HCT116 (cell line): ENCODE results near the gene RSAD1. TPM values are rescaled to one million over a fixed set of nuclear protein-coding genes. Genes with fewer than 3 reads are reported as not detected.

ENCODE experiments used
- ATAC-seq: fragments of 200-7000 bp; cut with Tn5 transposase; 2 replicates; pipeline ENCODE4 v1.9.1; 2020; ENCODE audit warnings: mild to moderate bottlenecking, moderate library complexity
- BruUV-seq: library from RNA; stranded (reverse); fragments of 400-500 nt; replicated peaks from 2 replicates; lab custom pipeline; 2021; lab: Mats Ljungman, UMichigan
- CTCF ChIA-PET: fragments of 300-600 bp; sonication (Branson Sonifier 250); formaldehyde crosslinking; loops from one replicate; lab custom pipeline; 2021; ENCODE audit warnings: antibody characterized with exemption; lab: Charles Lee
- POLR2A ChIA-PET: fragments of 300-600, 350-600 bp; sonication (Branson Sonifier 250); formaldehyde crosslinking; loops from one replicate; lab custom pipeline; 2021; ENCODE audit warnings: antibody characterized with exemption; lab: Charles Lee
- RAD21 ChIA-PET, 2 experiments: fragments of 300-600 bp; sonication (Branson Sonifier 250); formaldehyde crosslinking; loops; one replicate each; lab custom pipeline; 2023; ENCODE audit warnings: low total read pairs in 2 of 2; ENCODE audit not compliant: uncharacterized antibody in 2 of 2, unreplicated experiment in 2 of 2, low non-redundant PET in 1 of 2; lab: Charles Lee
- DNase-seq: peaks from one replicate; pipeline ENCODE4 v3.0.0-alpha.2; 2010; ENCODE audit warnings: low read depth, low spot score
- H2AFZ ChIP-seq: fragments of 200-600 bp; shearing (Covaris generic), sonication (generic); 2 replicates; pipeline ENCODE4 v1.6.1; 2017; ENCODE audit warnings: low read depth, mixed run types, mixed read lengths, antibody characterized with exemption, low read length; ENCODE audit not compliant: poor library complexity, severe bottlenecking
- H3K27ac ChIP-seq: 2 replicates; pipeline ENCODE4 v1.5.1; 2012; ENCODE audit warnings: low read depth, low read length
- H3K27me3 ChIP-seq: fragments of 200-600 bp; sonication (generic); 2 replicates; pipeline ENCODE4 v1.6.1; 2016; ENCODE audit warnings: mixed run types, low read length, mixed read lengths; ENCODE audit not compliant: insufficient read depth
- H3K36me3 ChIP-seq, 2 experiments: fragments of 200-500 bp in 1 of 2; fragments of 200-600 bp in 1 of 2; sonication (Bioruptor generic) in 1 of 2; sonication (generic) in 1 of 2; 2 replicates each; pipeline versions ENCODE4 v1.5.1 to v1.6.1; 2014 to 2016; ENCODE audit warnings: low read length in 2 of 2, inconsistent platforms in 1 of 2, mixed read lengths in 1 of 2, mixed run types in 1 of 2; ENCODE audit not compliant: insufficient read depth in 2 of 2, control insufficient read depth in 1 of 2
- H3K4me1 ChIP-seq, 2 experiments: fragments of 200-600 bp in 1 of 2; sonication (generic) in 1 of 2; 2 replicates each; pipeline versions ENCODE4 v1.5.1 to v1.6.1; 2012 to 2017; ENCODE audit warnings: low read length in 2 of 2, inconsistent platforms in 1 of 2, mild to moderate bottlenecking in 1 of 2, mixed read lengths in 1 of 2, mixed run types in 1 of 2, moderate library complexity in 1 of 2; ENCODE audit not compliant: insufficient read depth in 2 of 2, control insufficient read depth in 1 of 2
- H3K4me2 ChIP-seq: fragments of 200-600 bp; sonication (generic); 2 replicates; pipeline ENCODE4 v1.6.1; 2017; ENCODE audit warnings: mixed run types, low read length, mixed read lengths
- H3K4me3 ChIP-seq, 2 experiments: fragments of 200-600 bp in 1 of 2; sonication (generic) in 1 of 2; replicated peaks in 1 of 2; 2 replicates each; pipeline ENCODE4 v1.5.1; 2011 to 2016; ENCODE audit warnings: low read length in 2 of 2, control low read depth in 1 of 2, low read depth in 1 of 2, mild to moderate bottlenecking in 1 of 2, mixed read lengths in 1 of 2, mixed run types in 1 of 2
- H3K79me2 ChIP-seq: fragments of 200-600 bp; sonication (generic); 2 replicates; pipeline ENCODE4 v1.6.1; 2017; ENCODE audit warnings: mild to moderate bottlenecking, mixed run types, low read length, moderate library complexity, mixed read lengths; ENCODE audit not compliant: insufficient read depth
- H3K9ac ChIP-seq: fragments of 200-600 bp; sonication (generic); 2 replicates; pipeline ENCODE4 v1.6.1; 2016; ENCODE audit warnings: low read length, mixed read lengths
- H3K9me2 ChIP-seq: fragments of 200-600 bp; sonication (generic), shearing (Covaris generic); 2 replicates; pipeline ENCODE4 v1.6.1; 2017; ENCODE audit warnings: mixed run types, mild to moderate bottlenecking, moderate library complexity; ENCODE audit not compliant: insufficient read depth
- H3K9me3 ChIP-seq, 2 experiments: fragments of 200-500 bp in 1 of 2; fragments of 200-600 bp in 1 of 2; sonication (Bioruptor generic) in 1 of 2; sonication (generic) in 1 of 2; 2 replicates each; pipeline ENCODE4 v1.6.1; 2014 to 2017; ENCODE audit warnings: low read length in 2 of 2, mixed read lengths in 2 of 2, inconsistent platforms in 1 of 2, low read depth in 1 of 2, mild to moderate bottlenecking in 1 of 2, mixed run types in 1 of 2, moderate library complexity in 1 of 2; ENCODE audit not compliant: control insufficient read depth in 1 of 2, insufficient read depth in 1 of 2
- H4K20me1 ChIP-seq: fragments of 200-600 bp; sonication (generic), shearing (Covaris generic); 2 replicates; pipeline ENCODE4 v1.6.1; 2017; ENCODE audit warnings: mixed run types, mild to moderate bottlenecking, moderate library complexity; ENCODE audit not compliant: insufficient read depth
- CBX3 ChIP-seq: IDR thresholded peaks from 2 replicates; pipeline ENCODE4 v1.6.1; 2012; ENCODE audit warnings: low read depth
- EGR1 ChIP-seq: IDR thresholded peaks from 2 replicates; pipeline ENCODE4 v1.6.1; 2012; ENCODE audit warnings: low read depth
- EZH2phosphoT487 ChIP-seq: fragments of 200-600 bp; IDR thresholded peaks from 2 replicates; pipeline ENCODE4 v1.6.1; 2018; ENCODE audit warnings: antibody characterized with exemption, borderline replicate concordance
- FOSL1 ChIP-seq: IDR thresholded peaks from 2 replicates; pipeline ENCODE4 v1.6.1; 2012; ENCODE audit warnings: low read depth
- JUND ChIP-seq: IDR thresholded peaks from 2 replicates; pipeline ENCODE4 v1.6.1; 2012
- POLR2A ChIP-seq: IDR thresholded peaks from 2 replicates; pipeline ENCODE4 v1.7.0; 2011; ENCODE audit warnings: borderline replicate concordance; ENCODE audit not compliant: insufficient read depth, insufficient read length; ENCODE audit errors: extremely low read depth
- POLR2AphosphoS5 ChIP-seq: IDR thresholded peaks from 2 replicates; pipeline ENCODE4 v1.6.1; 2011; ENCODE audit warnings: mild to moderate bottlenecking, low read depth, low read length, moderate library complexity
- RAD21 ChIP-seq: IDR thresholded peaks from 2 replicates; pipeline ENCODE4 v1.6.1; 2012; ENCODE audit warnings: low read depth, mild to moderate bottlenecking
- SP1 ChIP-seq: IDR thresholded peaks from 2 replicates; pipeline ENCODE4 v1.6.1; 2012; ENCODE audit warnings: low read depth
- SRF ChIP-seq: IDR thresholded peaks from 2 replicates; pipeline ENCODE4 v1.6.1; 2012; ENCODE audit warnings: low read depth
- TCF7L2 ChIP-seq: IDR thresholded peaks from 2 replicates; pipeline ENCODE4 v1.7.0; 2011; ENCODE audit warnings: borderline replicate concordance, inconsistent platforms; ENCODE audit not compliant: insufficient read depth, insufficient read length; ENCODE audit errors: extremely low read depth
- ZNF274 ChIP-seq: fragments of 200-500 bp; sonication (Bioruptor generic); IDR thresholded peaks from 2 replicates; pipeline ENCODE4 v1.6.1; 2014; ENCODE audit warnings: mild to moderate bottlenecking, low read depth, low read length, inconsistent platforms
- intact Hi-C: fragments of 100-400 bp; cut with micrococcal nuclease; formaldehyde crosslinking; loops from 2 replicates; pipeline ENCODE4 v1.10.0; 2022
- total RNA-seq: library from RNA; stranded (reverse); gene quantifications from one replicate; pipeline ENCODE4 v1.2.1, GENCODE V29; 2021; ENCODE audit not compliant: unreplicated experiment
- TF ChIP-seq, protein P1 (sequence below): IDR thresholded peaks from 2 replicates; pipeline ENCODE4 v1.6.1; 2012
- TF ChIP-seq, protein P2 (sequence below): IDR thresholded peaks from 2 replicates; pipeline ENCODE4 v1.6.1; 2011; ENCODE audit warnings: mild to moderate bottlenecking, low read length, moderate library complexity; ENCODE audit not compliant: insufficient replicate concordance; ENCODE audit errors: extremely low read depth
- TF ChIP-seq, protein P3 (sequence below), 3 experiments: fragments of 200-600 bp in 1 of 3; sonication (generic) in 1 of 3; IDR thresholded peaks in 2 of 3; conservative IDR thresholded peaks in 1 of 3; 2 replicates each; pipeline ENCODE4 v1.5.1; 2012 to 2017; ENCODE audit warnings: low read depth in 2 of 3, low read length in 2 of 3, antibody characterized with exemption in 1 of 3, borderline replicate concordance in 1 of 3, control low read depth in 1 of 3, mild to moderate bottlenecking in 1 of 3, mixed read lengths in 1 of 3, mixed run types in 1 of 3, moderate library complexity in 1 of 3; ENCODE audit not compliant: insufficient read depth in 1 of 3

Gene RSAD1
- total RNA-seq, 1 experiment from 2014 or later, result 82.7 TPM

DNA sequence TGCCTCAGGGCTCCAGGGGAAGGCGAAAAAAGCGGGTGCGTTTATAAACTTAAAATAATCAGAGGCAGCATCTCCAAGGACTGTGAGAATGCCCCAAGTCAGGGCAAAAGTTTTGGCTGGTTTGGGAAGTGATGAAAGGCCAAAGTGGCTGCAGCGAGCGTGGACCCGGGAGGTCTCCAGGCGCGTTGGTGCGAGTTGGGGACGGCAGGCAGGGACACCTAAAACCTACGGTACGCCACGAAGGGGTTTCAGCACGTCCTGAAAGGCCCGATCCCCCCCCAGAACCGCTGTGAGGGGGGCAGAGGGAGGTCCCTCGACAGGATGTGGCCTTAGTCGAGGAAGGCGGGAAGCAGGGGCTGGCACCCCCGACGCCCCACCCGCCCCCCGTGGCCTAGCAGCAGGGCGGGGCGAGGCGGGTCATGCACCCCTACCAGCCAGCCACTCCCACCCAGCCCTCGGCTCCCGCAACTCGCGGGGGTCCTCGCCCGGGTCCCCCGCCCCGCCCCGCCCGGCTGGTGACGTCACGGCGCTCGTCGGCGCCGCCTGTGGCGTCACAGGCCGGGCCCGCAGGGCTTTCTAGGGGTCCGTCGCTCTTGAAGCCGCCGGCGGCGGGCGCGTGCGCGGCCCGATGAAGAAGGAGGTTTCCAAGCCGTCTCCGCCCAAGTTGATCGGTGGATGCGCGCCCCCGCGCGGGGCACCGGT lies 29.4 kb downstream of the RSAD1 start, which contains the start of gene MYCBPAP:
TSS of gene MYCBPAP (plus strand) at position 569 of the 702 bp plus-strand sequence. CDS start 236 bp downstream, outside the sequence.
- Histone ChIP-seq H3K4me3 (no peak within 1 kb of the TSS), H3K27me3 (no peaks in the 10 kb centered on the region), H3K9ac (no peak within 1 kb of the TSS), H3K27ac (no peak within 1 kb of the TSS), H4K20me1 (no peaks in the 10 kb centered on the region), H3K79me2 (no peaks in the 10 kb centered on the region), H3K36me3 (no peaks in the 10 kb centered on the region), H2AFZ (no peak within 1 kb of the TSS), H3K9me2 (no peaks in the 10 kb centered on the region), H3K9me3 (no peaks in the 10 kb centered on the region), H3K4me2 (no peak within 1 kb of the TSS), H3K4me1 (peaks cover 0 to 10% of the 10 kb centered on the region in 2 experiments; a peak in 2 of 4 replicates)
- CTCF ChIA-PET, result no interaction called here
- POLR2A ChIA-PET, result no interaction called here
- no TSS peak for BruUV-seq
- RAD21 ChIA-PET, result no interaction called here
- intact Hi-C loops, result no loop called here
- TF ChIP-seq ZNF274, result no peak
- no peak for TF ChIP-seq SP1
- TF ChIP-seq, protein P1, sequence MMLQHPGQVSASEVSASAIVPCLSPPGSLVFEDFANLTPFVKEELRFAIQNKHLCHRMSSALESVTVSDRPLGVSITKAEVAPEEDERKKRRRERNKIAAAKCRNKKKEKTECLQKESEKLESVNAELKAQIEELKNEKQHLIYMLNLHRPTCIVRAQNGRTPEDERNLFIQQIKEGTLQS, result no peak
- no peak for TF ChIP-seq CBX3
- TF ChIP-seq, protein P2, sequence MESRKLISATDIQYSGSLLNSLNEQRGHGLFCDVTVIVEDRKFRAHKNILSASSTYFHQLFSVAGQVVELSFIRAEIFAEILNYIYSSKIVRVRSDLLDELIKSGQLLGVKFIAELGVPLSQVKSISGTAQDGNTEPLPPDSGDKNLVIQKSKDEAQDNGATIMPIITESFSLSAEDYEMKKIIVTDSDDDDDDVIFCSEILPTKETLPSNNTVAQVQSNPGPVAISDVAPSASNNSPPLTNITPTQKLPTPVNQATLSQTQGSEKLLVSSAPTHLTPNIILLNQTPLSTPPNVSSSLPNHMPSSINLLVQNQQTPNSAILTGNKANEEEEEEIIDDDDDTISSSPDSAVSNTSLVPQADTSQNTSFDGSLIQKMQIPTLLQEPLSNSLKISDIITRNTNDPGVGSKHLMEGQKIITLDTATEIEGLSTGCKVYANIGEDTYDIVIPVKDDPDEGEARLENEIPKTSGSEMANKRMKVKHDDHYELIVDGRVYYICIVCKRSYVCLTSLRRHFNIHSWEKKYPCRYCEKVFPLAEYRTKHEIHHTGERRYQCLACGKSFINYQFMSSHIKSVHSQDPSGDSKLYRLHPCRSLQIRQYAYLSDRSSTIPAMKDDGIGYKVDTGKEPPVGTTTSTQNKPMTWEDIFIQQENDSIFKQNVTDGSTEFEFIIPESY, result no peak
- no peak for TF ChIP-seq POLR2A
- TF ChIP-seq TCF7L2, result no peak
- no peak for TF ChIP-seq FOSL1
- no peak for TF ChIP-seq EZH2phosphoT487
- no peak for TF ChIP-seq POLR2AphosphoS5
- no peak for TF ChIP-seq RAD21
- TF ChIP-seq, protein P3, sequence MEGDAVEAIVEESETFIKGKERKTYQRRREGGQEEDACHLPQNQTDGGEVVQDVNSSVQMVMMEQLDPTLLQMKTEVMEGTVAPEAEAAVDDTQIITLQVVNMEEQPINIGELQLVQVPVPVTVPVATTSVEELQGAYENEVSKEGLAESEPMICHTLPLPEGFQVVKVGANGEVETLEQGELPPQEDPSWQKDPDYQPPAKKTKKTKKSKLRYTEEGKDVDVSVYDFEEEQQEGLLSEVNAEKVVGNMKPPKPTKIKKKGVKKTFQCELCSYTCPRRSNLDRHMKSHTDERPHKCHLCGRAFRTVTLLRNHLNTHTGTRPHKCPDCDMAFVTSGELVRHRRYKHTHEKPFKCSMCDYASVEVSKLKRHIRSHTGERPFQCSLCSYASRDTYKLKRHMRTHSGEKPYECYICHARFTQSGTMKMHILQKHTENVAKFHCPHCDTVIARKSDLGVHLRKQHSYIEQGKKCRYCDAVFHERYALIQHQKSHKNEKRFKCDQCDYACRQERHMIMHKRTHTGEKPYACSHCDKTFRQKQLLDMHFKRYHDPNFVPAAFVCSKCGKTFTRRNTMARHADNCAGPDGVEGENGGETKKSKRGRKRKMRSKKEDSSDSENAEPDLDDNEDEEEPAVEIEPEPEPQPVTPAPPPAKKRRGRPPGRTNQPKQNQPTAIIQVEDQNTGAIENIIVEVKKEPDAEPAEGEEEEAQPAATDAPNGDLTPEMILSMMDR (IDR thresholded peaks at IDR 0.05 in 2 of 3, conservative IDR thresholded peaks at IDR 0.05 in 1 of 3; ENCODE audit: borderline replicate concordance in 1 of 3, insufficient read depth in 1 of 3, low read depth in 2 of 3, low read length in 2 of 3), result no peak
- TF ChIP-seq JUND, result no peak
- no peak for TF ChIP-seq SRF
- no peak for TF ChIP-seq EGR1
- DNase-seq, result no peak
- no peak for ATAC-seq
